PC-3 (cell line): ENCODE data around the gene TWIST2. TPM values are rescaled to one million over a fixed set of nuclear protein-coding genes. Genes with fewer than 3 reads are reported as not detected.

Source experiments
- ATAC-seq: fragments of 200-7000 bp; cut with Tn5 transposase; 2 replicates; pipeline ENCODE4 v1.9.1; 2020; ENCODE audit warnings: mild to moderate bottlenecking, moderate library complexity
- BruUV-seq: library from RNA; stranded (reverse); fragments of 400-500 nt; replicated peaks from 2 replicates; lab custom pipeline; 2021; lab: Mats Ljungman, UMichigan
- CTCF ChIA-PET: fragments of 300-600 bp; sonication (Branson Sonifier 250); formaldehyde crosslinking; loops from one replicate; lab custom pipeline; 2022; ENCODE audit warnings: antibody characterized with exemption; lab: Charles Lee
- POLR2A ChIA-PET: fragments of 300-600 bp; sonication (Branson Sonifier 250); formaldehyde crosslinking; loops from one replicate; lab custom pipeline; 2022; ENCODE audit warnings: antibody characterized with exemption; ENCODE audit not compliant: unreplicated experiment; lab: Charles Lee
- DNase-seq: peaks from one replicate; pipeline ENCODE4 v3.0.0-alpha.2; 2015
- H2AFZ ChIP-seq: fragments of 300-600 bp; sonication (generic); 2 replicates; pipeline ENCODE4 v1.6.0; 2016; ENCODE audit warnings: antibody characterized with exemption, low read length
- H3F3A ChIP-seq: fragments of 300-600 bp; sonication (generic); one replicate; pipeline ENCODE4 v1.6.0; 2017; ENCODE audit warnings: antibody characterized with exemption, low read length, control low read depth, mild to moderate bottlenecking; ENCODE audit not compliant: unreplicated experiment
- H3K27ac ChIP-seq: fragments of 300-600 bp; sonication (generic); 2 replicates; pipeline ENCODE4 v1.5.1; 2016; ENCODE audit warnings: mild to moderate bottlenecking, low read length
- H3K27me3 ChIP-seq: fragments of 300-600 bp; sonication (generic); 2 replicates; pipeline ENCODE4 v1.6.1; 2016; ENCODE audit warnings: low read length, mixed read lengths
- H3K36me3 ChIP-seq: fragments of 300-600 bp; sonication (generic); 2 replicates; pipeline ENCODE4 v1.6.1; 2016; ENCODE audit warnings: low read depth, mixed run types, low read length, mixed read lengths
- H3K4me1 ChIP-seq: fragments of 300-600 bp; sonication (generic); 2 replicates; pipeline ENCODE4 v1.5.1; 2016; ENCODE audit warnings: low read length; ENCODE audit not compliant: insufficient read depth
- H3K4me2 ChIP-seq: fragments of 300-600 bp; sonication (generic); 2 replicates; pipeline ENCODE4 v1.6.0; 2016; ENCODE audit warnings: low read length
- H3K4me3 ChIP-seq: fragments of 300-600 bp; sonication (generic); 2 replicates; pipeline ENCODE4 v1.5.1; 2016; ENCODE audit warnings: mild to moderate bottlenecking, low read length, mixed read lengths
- H3K79me2 ChIP-seq: fragments of 300-600 bp; sonication (generic); 2 replicates; pipeline ENCODE4 v1.6.1; 2017; ENCODE audit warnings: low read length, mixed read lengths
- H3K9ac ChIP-seq: fragments of 300-600 bp; sonication (generic); 2 replicates; pipeline ENCODE4 v1.6.0; 2016; ENCODE audit warnings: mild to moderate bottlenecking, low read length
- H3K9me2 ChIP-seq: fragments of 300-600 bp; sonication (generic); replicated peaks from 2 replicates; pipeline ENCODE4 v1.6.1; 2016; ENCODE audit warnings: mixed run types, low read length, mixed read lengths
- H3K9me3 ChIP-seq: fragments of 300-600 bp; sonication (generic); 2 replicates; pipeline ENCODE4 v1.6.1; 2016; ENCODE audit warnings: low read length, mixed read lengths
- H4K20me1 ChIP-seq: fragments of 300-600 bp; sonication (generic); 2 replicates; pipeline ENCODE4 v1.6.1; 2016; ENCODE audit warnings: low read length, mixed read lengths
- CTCF ChIP-seq: fragments of 300-600 bp; sonication (generic); conservative IDR thresholded peaks from 2 replicates; pipeline ENCODE4 v1.5.1; 2017; ENCODE audit warnings: antibody characterized with exemption, low read depth, mild to moderate bottlenecking, low read length
- EZH2 ChIP-seq: fragments of 300-600 bp; sonication (generic); IDR thresholded peaks from one replicate; pipeline ENCODE4 v1.6.1; 2017; ENCODE audit warnings: antibody characterized with exemption, mild to moderate bottlenecking, low read length; ENCODE audit not compliant: unreplicated experiment
- EZH2phosphoT487 ChIP-seq: fragments of 300-600 bp; sonication (generic); IDR thresholded peaks from 2 replicates; pipeline ENCODE4 v1.6.1; 2018; ENCODE audit warnings: mild to moderate bottlenecking, antibody characterized with exemption, low read length, borderline replicate concordance
- intact Hi-C: fragments of 100-400 bp; cut with micrococcal nuclease; formaldehyde crosslinking; loops from 2 replicates; pipeline ENCODE4 v1.9.0; 2023
- total RNA-seq: library from RNA; depleted of rRNA; stranded (reverse); fragments of >200 nt; gene quantifications from 2 replicates; pipeline ENCODE4 v1.2.3, GENCODE V29; 2014

Gene TWIST2
- total RNA-seq, 1 experiment from 2014 or later = 4.4 TPM

GRCh38 chr2:238892796-238893195, 44.9 kb downstream of the TWIST2 start:
- intact Hi-C loops = no loop called here
- no peaks in the 10 kb centered on the region for H3K36me3 ChIP-seq
- no peaks in the 10 kb centered on the region for H3K27me3 ChIP-seq
- CTCF ChIA-PET = no interaction called here
- no peak overlapping the region for H2AFZ ChIP-seq
- H3K4me1 ChIP-seq = no peaks in the 10 kb centered on the region
- POLR2A ChIA-PET = no interaction called here
- BruUV-seq = no TSS peak
- no peak overlapping the region for H3K9ac ChIP-seq
- no peak overlapping the region for H3K27ac ChIP-seq
- DNase-seq (no peak), ATAC-seq (no peak)
- H3K9me2 ChIP-seq = no peaks in the 10 kb centered on the region
- no peak for TF ChIP-seq CTCF
- no peak for TF ChIP-seq EZH2
- TF ChIP-seq EZH2phosphoT487 = no peak
- H3K79me2 ChIP-seq = no peaks in the 10 kb centered on the region
- no peaks in the 10 kb centered on the region for H3F3A ChIP-seq
- H3K4me2 ChIP-seq = no peak overlapping the region
- H3K4me3 ChIP-seq = no peak overlapping the region
- H3K9me3 ChIP-seq = no peaks in the 10 kb centered on the region
- no peaks in the 10 kb centered on the region for H4K20me1 ChIP-seq

- Histone ChIP-seq H2AFZ (no peak overlapping the region), H3K36me3 (no peaks in the 10 kb centered on the region), H3F3A (no peaks in the 10 kb centered on the region), H3K79me2 (no peaks in the 10 kb centered on the region), H3K27ac (no peak overlapping the region), H3K4me3 (no peak overlapping the region), H3K9me3 (no peaks in the 10 kb centered on the region), H3K9me2 (no peaks in the 10 kb centered on the region), H3K4me1 (no peaks in the 10 kb centered on the region), H3K9ac (no peak overlapping the region), H4K20me1 (no peaks in the 10 kb centered on the region), H3K27me3 (no peaks in the 10 kb centered on the region), H3K4me2 (no peak overlapping the region)
- no TSS peak for BruUV-seq
- TF ChIP-seq EZH2 = no peak
- TF ChIP-seq EZH2phosphoT487 = no peak
- no peak for TF ChIP-seq CTCF
- intact Hi-C loops = no loop called here
- ATAC-seq (no peak), DNase-seq (no peak)
- ChIA-PET POLR2A (no interaction called here), CTCF (no interaction called here)
Measured at GRCh38 chr2:238893349-238894000, 45.6 kb downstream of the TWIST2 start.

GRCh38 chr2:238894226-238894949, 46.5 kb downstream of the TWIST2 start:
- no peak overlapping the region for H2AFZ ChIP-seq
- H3K9ac ChIP-seq = no peak overlapping the region
- POLR2A ChIA-PET = no interaction called here
- H3K36me3 ChIP-seq = no peaks in the 10 kb centered on the region
- no peaks in the 10 kb centered on the region for H4K20me1 ChIP-seq
- H3K27ac ChIP-seq = no peak overlapping the region
- no peaks in the 10 kb centered on the region for H3K4me1 ChIP-seq
- H3K4me3 ChIP-seq = no peak overlapping the region
- H3K9me3 ChIP-seq = no peaks in the 10 kb centered on the region
- no peak for TF ChIP-seq EZH2
- TF ChIP-seq CTCF = no peak
- no peak for TF ChIP-seq EZH2phosphoT487
- no peaks in the 10 kb centered on the region for H3K79me2 ChIP-seq
- H3F3A ChIP-seq = no peaks in the 10 kb centered on the region
- intact Hi-C loops = no loop called here
- H3K9me2 ChIP-seq = no peaks in the 10 kb centered on the region
- CTCF ChIA-PET = no interaction called here
- BruUV-seq = no TSS peak
- no peaks in the 10 kb centered on the region for H3K27me3 ChIP-seq
- ATAC-seq (no peak), DNase-seq (no peak)
- no peak overlapping the region for H3K4me2 ChIP-seq
